Activated CD4-positive, CD25-positive, alpha-beta regulatory T cell treated with anti-CD3 and anti-CD28 coated beads, Interleukin-2, amount 50 U/mL, for 24 hours (primary cell): ENCODE measurements around the gene HOXA3.

Source experiments
- ATAC-seq, 2 donors: fragments of 150-1000 bp; cut with Tn5 transposase; one replicate each; pipeline ENCODE4 v1.10.0; 2021; ENCODE audit warnings: mild to moderate bottlenecking in 1 of 2, moderate library complexity in 1 of 2

The HOXA3 gene

GRCh38 chr7:27101171-27101956, 51.0 kb downstream of the HOXA3 start:
- no peak for ATAC-seq

DNA sequence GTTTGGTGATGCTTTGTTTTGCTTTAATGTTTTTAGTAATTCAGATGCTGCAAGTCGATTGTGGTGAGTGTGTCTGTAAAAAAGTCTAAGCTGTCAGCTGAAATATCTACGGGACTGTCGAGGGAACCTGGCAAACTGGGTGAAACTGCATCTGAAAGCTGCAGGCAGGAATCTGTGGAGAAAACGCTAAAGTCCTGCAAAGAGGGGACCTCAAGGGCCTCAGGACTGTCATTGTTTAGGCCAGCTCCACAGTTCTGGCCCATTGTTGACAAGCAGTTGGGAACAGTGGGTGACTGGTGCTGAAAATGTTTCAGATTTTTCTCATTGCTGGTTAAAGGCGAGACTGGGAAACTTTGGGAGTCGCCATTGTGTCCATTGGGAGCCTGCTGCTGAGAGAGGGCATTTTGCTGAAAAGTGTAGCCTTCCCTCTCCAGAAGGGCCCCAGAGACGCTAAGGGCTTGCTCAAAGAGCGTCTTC, 51.7 kb downstream of the HOXA3 start:
- no peak for ATAC-seq

DNA sequence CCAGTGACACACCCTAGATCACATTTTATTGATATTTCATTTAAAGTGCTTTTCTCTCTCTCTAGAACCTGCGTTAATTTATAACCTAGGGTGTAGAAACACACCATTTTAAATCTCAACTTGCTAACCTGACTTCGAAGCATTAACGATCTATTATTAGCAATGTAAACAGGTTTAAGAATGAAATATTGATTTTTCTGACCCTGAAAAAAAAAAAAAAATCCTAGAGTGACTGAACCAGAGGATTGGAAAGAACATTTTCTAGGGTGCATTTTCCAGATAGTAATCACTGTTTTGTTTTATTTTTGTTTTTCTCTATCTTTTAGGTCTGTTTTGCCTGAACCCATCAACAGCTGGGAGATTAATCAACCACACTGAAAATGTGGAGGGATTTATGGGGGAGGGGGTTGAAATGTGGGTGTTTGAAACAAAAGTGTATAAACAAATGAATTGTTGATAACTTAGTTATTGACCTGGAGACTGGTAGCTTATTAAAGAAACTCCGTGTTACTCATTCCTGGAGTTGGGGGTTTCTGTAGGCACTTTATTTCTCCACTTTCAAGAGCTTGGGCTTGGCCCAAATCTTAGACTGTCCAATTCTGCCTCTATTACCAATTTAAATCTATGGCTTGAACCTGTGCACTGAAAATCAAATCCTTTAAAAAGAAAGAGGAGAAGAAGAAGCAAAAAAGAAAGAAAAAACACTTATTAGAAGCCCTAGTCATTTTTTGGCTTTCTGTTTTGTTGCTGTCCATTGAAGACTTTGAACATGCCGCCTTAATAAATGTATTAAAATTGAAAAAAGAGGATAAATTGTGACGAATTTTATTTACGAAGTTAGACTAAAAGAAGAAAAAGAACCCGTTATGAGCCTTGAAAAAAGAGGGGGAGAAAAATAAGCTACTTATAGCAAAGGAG, 52.7 kb downstream of the HOXA3 start:
- no peak for ATAC-seq

GRCh38 chr7:27098578-27099451, 53.6 kb downstream of the HOXA3 start:
- no peak for ATAC-seq

- ATAC-seq, result no peak
Measured at GRCh38 chr7:27097686-27098577, 54.5 kb downstream of the HOXA3 start.

DNA sequence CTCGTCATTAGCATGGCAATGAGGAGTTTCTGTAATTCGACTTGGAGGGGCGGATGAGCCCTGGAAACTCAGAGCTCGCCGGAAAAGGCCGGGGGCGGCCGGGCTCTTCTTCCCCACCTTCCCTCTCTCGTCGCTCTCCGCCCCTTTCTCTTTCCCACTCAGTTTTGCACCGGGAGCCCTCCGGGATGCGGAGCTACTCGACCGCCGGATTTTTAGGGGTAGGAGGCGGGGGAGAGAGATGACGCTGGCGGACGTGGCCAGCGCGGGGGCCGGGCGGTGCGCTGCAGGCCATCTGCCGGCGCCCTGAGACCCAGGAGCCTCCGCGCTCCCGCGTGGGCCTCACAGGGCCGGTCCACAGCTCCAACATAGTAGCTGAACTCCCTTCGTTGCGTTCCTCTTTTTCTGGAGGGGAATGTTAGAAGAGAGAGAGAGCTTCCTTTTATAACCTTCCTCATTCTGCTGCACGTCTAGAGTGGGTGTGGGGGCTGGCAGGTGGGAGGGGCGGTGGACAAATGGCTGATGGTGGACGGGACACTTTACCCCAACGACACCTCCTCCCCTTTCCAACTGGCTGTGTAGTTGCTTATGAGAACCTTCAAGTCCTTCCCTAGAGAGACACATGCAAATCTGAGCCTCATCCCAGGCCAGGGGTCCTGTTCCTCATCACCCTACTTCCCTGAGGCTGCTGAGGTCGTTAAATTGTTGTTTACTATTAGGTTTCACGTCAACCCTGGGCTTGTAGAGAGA, 55.4 kb downstream of the HOXA3 start:
- ATAC-seq, result no peak

DNA sequence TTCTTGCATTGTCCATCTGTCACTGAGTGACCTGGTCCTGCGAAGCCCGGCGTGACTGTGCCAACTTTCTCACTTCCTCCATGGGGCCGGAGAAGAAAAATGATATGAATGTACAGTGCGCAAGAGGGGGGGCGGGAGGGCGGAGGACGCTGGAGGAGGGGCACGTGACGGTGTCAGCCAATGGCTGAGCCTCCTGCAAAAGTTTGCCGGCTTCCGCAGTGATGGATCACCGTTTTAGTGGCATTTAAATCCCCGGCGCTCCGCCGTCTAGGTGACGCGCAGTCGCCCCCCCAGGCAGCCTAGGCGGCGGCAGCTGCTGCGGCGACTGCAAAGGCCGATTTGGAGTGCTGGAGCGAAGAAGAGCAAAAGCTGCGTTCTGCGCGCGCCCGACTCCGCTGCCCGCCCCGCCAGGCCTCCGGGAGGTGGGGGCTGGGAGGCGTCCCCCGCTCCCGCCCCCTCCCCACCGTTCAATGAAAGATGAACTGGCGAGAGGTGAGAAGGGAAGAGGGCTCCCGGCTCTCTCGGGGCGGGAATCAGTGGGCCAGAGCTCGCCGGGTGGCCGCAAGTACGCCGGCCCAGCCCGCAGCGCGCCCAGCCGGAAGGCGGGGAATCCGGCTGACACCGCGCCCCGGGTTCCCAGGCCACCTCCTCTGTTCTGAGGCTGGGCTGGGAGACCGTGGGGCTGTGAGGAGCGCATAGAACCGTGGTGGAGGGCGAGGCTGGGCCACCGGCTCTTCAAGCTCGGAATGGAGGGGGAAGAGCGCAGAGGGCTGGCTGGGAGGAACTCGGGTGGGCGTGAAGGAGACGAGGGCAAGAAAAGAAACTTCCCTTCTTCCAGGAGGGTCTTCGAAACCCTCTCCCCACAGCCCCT, 56.3 kb downstream of the HOXA3 start, which contains the start of gene HOXA1:
TSS of gene HOXA1 (minus strand) at position 104 of the 871 bp plus-strand sequence. CDS start at position 16, 88 bp downstream.
- peak; percentile 91 to 93 for ATAC-seq

DNA sequence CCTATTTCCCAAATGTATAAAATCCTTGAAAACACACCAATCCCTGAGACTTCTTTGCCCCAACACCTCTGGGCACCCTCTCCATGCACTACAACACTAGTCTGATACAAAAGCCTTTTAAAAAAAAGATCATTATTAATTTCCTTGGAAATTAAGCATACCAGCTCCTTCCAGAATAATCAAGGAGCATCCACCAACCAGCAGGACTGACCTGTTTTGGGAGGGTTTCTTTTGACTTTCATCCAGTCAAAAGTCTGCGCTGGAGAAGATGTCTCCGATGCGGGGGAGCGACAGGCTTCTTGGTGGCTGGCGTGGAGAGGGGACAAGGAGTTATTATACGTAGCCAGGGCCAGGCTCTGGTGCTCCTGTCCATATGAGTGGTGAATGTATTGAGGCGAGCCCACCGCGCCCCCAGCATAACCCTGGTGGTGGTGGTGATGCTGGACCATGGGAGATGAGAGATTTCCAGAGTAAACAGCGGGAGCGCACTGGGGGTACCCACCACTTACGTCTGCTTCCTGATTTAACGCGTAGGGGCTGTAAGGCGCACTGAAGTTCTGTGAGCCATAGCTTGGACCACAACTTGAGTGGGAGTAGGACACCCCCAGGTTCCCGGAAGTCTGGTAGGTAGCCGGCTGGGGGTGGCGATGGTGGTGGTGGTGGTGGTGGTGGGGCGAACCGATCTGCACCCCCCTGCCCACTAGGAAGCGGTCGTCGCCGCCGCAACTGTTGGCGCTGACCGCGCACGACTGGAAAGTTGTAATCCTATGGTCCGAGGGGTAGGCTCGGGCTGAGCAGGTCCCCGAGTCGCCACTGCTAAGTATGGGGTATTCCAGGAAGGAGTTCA, 57.1 kb downstream of the HOXA3 start:
- ATAC-seq, result peak; percentile 2 to 15

DNA sequence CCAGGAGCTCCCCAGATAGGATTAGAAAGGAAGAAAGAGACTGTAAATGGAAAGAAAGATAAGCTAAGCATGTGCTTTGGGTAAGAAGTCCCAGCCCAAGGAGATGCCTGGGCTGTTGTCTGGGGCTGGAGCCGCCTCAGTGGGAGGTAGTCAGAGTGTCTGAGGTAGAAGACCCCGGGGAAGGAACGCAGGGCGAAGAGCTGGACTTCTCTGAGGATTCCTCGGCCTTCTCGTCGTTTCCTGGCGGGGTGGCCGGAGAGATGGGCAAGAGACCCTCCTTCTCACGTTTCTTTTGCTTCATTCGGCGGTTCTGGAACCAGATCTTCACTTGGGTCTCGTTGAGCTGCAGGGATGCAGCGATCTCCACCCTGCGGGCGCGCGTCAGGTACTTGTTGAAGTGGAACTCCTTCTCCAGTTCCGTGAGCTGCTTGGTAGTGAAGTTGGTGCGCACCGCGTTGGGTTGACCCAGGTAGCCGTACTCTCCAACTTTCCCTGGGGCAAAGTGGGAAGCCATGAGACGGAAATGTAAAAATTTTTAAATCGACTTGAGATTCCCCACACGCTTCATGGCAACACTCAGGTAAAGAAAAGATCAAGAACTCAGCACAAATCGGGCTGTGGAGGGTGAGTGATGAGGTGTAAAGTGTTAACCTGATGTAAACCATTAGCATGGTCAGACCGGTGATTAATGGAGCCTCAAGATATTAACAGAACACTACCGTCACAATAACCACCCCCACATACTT, 57.9 kb downstream of the HOXA3 start:
- no peak for ATAC-seq

- ATAC-seq, result no peak
Measured at GRCh38 chr7:27093184-27093895, 59.0 kb downstream of the HOXA3 start.

DNA sequence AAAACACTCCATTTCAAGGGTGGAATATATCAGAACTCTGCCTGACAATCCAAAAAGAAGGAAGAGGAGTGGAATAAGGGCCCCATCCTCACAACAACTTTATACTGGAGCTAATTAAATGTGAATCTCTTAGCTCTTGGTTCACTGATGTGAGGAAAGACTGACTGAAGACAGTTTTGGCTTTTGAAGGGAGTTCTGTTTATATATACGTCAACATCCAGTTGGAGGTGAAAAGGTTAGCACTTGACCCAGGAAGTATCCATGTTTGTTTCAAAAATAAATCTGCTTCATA, 59.6 kb downstream of the HOXA3 start:
- no peak for ATAC-seq

- ATAC-seq, result no peak
Measured at GRCh38 chr7:27091941-27092818, 60.2 kb downstream of the HOXA3 start.

DNA sequence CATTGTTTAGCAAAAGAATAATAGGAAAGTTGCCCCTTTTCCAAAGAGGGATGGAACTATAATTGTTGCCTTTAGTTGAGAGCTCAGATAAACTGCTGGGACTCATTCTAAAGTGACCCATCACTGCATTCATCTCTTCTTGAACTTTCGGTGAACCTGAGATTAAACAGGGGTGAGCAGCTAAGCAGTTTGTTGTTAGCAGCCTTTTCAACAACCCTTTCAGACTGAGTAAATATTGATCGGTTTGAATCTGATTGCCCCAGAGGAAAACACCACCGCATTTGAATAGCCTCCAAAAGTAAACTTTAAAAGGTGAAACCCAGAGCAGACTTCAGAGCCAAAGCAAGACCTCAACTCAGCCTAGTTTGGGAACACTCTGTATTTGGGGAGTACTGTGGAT, 61.3 kb downstream of the HOXA3 start:
- ATAC-seq, result no peak

- ATAC-seq, result no peak
Measured at GRCh38 chr7:27088002-27088922, 64.1 kb downstream of the HOXA3 start.

GRCh38 chr7:27083646-27084045, 68.7 kb downstream of the HOXA3 start:
- ATAC-seq, result no peak
